Measurements from ENCODE around the gene EFNB1.

DNA sequence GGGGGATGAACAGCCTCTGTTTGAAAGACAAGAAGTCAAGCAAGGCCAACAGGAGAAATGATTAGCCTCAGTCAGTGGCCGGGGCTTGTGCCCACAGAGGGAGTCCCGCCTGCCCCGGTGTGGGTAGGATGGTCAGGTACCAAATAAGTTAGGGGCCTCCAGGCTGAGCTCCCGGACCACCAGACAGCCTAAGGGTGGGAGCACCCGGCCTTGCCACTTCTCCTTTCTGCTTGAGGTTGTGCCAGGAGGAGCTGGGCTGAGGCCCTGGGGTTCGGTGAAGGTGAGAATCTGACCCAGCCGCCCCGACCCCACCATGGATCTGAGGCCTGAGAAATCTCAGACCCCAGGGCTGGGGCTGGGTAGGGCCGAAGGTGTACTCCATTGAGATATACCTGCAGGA is 48.8 kb downstream of the EFNB1 start:
- TF ChIP-seq RAD21 (IDR thresholded peaks at IDR 0.05; ENCODE audit: low read length) (no peak), RFX5 (IDR thresholded peaks at IDR 0.05; ENCODE audit: low read depth, low read length) (no peak), POLR2A (IDR thresholded peaks at IDR 0.05; ENCODE audit: low read depth, low read length) (no peak)
